HuH-7.5 (cell line): ENCODE results near the gene WDFY2.

Experiments used
- DNase-seq: peaks from one replicate; pipeline ENCODE4 v3.0.0; 2011; ENCODE audit warnings: low spot score

The WDFY2 gene

DNA sequence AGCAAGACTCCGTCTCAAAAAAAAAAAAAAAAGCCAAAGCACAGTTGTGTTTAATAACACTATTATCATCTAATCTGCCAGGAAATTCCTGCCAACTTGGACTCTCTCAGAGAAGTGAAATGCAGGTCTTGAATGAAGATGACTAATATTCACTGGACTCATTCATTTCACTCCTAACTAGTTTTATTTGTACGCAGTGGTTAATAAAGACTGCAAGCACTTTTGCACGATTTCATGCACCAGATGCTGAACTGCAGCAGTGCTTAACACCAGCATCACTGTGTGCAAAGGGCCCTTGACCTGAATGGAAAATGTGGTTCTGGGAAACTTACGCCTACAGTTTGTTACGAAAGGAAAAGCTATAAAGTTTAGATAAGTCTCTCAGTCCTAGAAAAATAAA is 156.4 kb downstream of the WDFY2 start:
- no peak for DNase-seq

- DNase-seq: no peak
Observed at GRCh38 chr13:51742031-51742430, 157.8 kb downstream of the WDFY2 start.

- DNase-seq: no peak
Observed at GRCh38 chr13:51742611-51743010, 158.3 kb downstream of the WDFY2 start.

DNA sequence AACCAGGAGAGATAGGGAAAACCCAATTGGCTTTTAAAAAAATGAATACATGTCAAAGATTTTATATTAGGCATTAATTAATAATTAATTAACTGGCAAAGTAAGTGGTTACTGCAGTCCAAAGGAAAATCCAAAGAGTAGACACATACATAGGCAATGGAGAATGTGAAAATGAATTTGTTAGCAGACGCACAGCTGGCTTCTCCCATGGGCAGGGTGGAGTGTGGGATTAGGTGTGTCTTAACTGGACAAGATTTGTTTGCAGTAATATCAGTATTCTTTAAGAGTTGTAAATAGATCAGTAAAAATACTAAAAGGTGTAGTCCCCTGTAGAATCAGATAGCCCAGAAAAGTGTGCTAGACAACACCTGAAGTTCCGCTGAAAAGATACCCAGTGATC is 161.0 kb downstream of the WDFY2 start:
- no peak for DNase-seq

GRCh38 chr13:51746802-51747201 is 162.5 kb downstream of the WDFY2 start:
- no peak for DNase-seq

DNA sequence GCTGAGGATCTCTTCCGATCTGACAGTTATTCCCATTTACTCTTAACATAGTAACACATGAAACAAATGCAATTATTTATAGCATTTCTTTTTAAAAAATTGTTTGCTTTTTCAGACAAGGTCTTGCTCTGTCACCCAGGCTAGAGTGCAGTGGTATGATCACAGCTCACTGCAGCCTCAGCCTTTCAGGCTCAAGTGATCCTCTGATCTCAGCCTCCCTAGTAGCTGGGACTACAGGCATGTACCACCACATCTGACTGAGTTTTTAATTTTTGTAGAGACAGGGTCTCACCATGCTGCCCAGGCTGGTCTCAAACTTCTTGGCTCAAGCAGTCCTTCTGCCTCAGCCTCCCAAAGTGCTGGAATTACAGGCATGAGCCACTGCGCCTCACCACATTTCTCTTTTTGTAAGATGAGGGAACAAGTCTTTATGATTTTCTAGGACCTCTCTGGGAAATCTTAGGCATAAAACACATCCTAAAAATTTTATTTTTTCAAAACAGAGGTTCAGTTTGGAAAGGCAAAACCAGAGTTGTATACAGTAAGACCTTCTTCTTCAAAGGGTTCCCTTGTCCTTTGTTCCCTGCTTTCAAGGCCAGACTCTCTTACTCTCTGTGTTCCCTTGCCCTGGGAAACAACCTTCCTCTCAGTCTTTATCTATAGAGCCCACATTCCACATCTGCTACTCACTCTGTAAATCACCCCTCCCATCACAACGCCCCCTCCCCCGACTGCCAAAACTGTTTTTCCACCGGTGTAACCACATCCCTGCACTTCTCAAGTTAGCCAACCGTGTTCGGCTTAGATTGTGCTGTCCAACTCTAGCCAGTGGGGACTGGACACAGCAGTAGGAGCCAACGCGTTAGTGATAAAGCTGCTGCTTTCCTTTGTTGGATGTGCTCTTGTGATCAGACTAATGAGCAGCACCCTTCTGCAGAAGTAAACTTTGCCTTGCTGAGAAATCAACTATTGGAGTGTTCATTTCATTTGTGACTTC is 163.5 kb downstream of the WDFY2 start:
- DNase-seq: no peak

DNA sequence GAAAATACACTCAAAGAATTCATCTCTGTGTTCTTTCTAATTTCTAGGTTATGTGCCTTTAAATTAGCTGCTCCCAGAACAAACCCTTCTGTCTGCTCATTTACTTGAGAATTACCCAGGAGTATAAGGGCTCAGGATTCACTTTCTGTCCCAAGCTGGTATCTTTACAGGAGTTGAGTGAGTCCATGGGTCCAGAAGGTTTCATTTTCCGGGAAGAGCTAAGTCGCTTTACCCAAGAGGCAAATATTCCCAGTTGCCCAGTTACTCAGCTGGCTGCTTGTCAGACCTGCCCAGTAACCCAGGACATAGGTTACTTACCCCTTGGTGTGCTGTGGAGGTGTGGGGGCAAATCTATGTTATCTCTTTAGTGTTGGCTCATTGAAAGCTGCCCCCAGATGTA is 172.4 kb downstream of the WDFY2 start:
- no peak for DNase-seq

DNA sequence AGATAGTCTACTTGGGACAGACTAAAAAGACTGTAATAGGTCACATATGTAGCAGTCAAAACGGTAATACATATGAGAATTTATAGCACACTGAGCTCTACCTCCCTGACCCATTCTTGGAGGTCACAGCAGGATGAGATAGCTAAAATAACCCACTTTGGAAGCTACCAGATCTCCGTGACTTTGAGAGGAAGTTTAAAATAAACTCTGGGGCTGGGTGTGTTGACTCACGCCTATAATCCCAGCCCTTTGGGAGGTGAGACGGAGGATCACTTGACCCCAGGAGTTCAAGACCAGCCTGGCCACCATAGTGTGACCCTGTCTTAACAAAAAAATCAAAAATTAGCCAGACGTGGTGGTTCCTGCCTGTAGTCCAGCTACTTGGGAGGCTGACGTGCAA is 174.4 kb downstream of the WDFY2 start:
- DNase-seq: no peak

GRCh38 chr13:51759240-51759639 is 175.0 kb downstream of the WDFY2 start:
- no peak for DNase-seq

GRCh38 chr13:51760592-51760991 is 176.3 kb downstream of the WDFY2 start:
- no peak for DNase-seq

- no peak for DNase-seq
Observed at GRCh38 chr13:51761643-51762350, 177.5 kb downstream of the WDFY2 start.

- no peak for DNase-seq
Observed at GRCh38 chr13:51763486-51763885, 179.2 kb downstream of the WDFY2 start.

- DNase-seq: no peak
Observed at GRCh38 chr13:51764184-51765141, 180.2 kb downstream of the WDFY2 start.

DNA sequence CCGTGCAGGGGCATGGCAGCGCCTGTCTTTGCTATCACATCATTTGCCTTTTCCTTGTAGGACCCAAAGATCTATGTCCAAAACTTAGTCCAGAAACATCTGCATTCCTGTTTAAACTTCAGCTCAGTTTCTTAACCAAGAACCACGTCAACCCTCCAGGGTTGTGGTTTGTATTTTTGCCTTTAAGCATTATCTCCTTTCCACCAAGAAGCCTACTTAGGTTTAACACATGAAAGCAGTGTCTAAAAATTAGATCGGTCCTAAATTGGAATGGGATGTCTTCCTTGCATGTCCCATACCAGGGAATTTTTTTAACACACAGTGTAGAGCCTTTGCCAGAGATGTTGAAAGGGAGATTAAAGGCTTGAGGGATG is 180.9 kb downstream of the WDFY2 start:
- no peak for DNase-seq

- DNase-seq: no peak
Observed at GRCh38 chr13:51767100-51767499, 182.8 kb downstream of the WDFY2 start.

- DNase-seq: no peak
Observed at GRCh38 chr13:51768378-51768921, 184.2 kb downstream of the WDFY2 start.

- no peak for DNase-seq
Observed at GRCh38 chr13:51768976-51769375, 184.7 kb downstream of the WDFY2 start.

DNA sequence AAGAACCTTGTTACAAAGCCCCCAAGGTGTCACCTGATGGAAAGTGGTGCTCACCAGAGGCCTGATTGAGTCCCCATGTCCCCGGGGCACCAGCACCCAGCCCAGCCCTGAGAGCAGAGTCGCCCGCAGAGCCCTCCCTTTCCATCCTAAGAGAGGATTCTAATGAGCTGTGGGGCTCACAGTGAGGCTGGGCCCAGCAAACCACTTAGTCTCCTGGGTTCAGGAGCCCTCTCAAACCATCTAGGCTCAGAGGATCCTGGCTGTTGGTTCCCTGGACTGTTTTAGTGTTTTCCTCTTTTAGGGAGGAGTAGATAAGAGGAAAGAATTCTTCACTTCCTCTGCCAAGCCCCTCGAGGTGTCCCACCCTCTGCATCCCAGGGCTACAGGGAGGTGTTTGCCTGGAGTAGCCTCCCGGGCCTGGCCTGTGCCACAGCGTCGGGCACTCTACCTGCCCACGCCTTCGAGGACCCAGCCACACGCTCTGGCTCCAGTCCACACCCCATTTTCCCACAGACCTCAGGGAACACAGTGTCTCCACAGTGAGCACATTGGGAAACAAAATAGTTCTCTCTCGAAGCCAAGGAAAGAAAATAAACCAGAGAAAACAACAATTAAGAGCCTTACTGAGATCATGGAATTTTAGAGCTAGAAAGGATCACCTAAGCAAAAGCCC is 185.3 kb downstream of the WDFY2 start:
- DNase-seq: no peak

- no peak for DNase-seq
Observed at GRCh38 chr13:51770160-51770559, 185.9 kb downstream of the WDFY2 start.

- DNase-seq: no peak
Observed at GRCh38 chr13:51770681-51771417, 186.6 kb downstream of the WDFY2 start.
